Chondrocyte (in vitro differentiated cells): Measurements from ENCODE around the gene YIPF6. TPM values are rescaled to one million over a fixed set of nuclear protein-coding genes. Genes with fewer than 3 reads are reported as not detected.
"Not testable (repeated sequence)": the region's sequence is repeated elsewhere in the genome, so short reads cannot be mapped to it uniquely, and the experiment has no call there.

ENCODE experiments used
- DNase-seq: peaks from one replicate; pipeline ENCODE4 v3.0.0; 2021; ENCODE audit warnings: mixed read lengths, low spot score
- H3K27ac Mint-ChIP-seq: one replicate; pipeline ENCODE4 v1.8.0; 2021; ENCODE audit warnings: mild to moderate bottlenecking, moderate library complexity, mixed read lengths; ENCODE audit not compliant: unreplicated experiment
- H3K27me3 Mint-ChIP-seq: 2 replicates; pipeline ENCODE4 v1.8.0; 2021; ENCODE audit warnings: low read depth, mixed read lengths
- H3K36me3 Mint-ChIP-seq: 2 replicates; pipeline ENCODE4 v1.8.0; 2021; ENCODE audit warnings: low read depth, mixed read lengths
- H3K4me1 Mint-ChIP-seq: 2 replicates; pipeline ENCODE4 v1.8.0; 2021; ENCODE audit warnings: low read depth, mild to moderate bottlenecking, mixed read lengths
- H3K4me3 Mint-ChIP-seq: one replicate; pipeline ENCODE4 v1.8.0; 2021; ENCODE audit warnings: mild to moderate bottlenecking, moderate library complexity, mixed read lengths; ENCODE audit not compliant: unreplicated experiment
- H3K9me3 Mint-ChIP-seq: 2 replicates; pipeline ENCODE4 v1.8.0; 2021; ENCODE audit warnings: low read depth, mixed read lengths
- total RNA-seq: library from RNA; stranded (reverse); gene quantifications from 3 replicates; pipeline ENCODE4 v1.2.1, GENCODE V29; 2021
- TF ChIP-seq, protein P1 (sequence below): fragments of 200-600 bp; sonication (generic); IDR thresholded peaks from 2 replicates; pipeline ENCODE4 v1.5.0; 2021; ENCODE audit warnings: antibody characterized with exemption, mild to moderate bottlenecking, moderate library complexity

YIPF6 gene
- total RNA-seq, 1 donor from 2014 or later: 42.9 TPM

DNA sequence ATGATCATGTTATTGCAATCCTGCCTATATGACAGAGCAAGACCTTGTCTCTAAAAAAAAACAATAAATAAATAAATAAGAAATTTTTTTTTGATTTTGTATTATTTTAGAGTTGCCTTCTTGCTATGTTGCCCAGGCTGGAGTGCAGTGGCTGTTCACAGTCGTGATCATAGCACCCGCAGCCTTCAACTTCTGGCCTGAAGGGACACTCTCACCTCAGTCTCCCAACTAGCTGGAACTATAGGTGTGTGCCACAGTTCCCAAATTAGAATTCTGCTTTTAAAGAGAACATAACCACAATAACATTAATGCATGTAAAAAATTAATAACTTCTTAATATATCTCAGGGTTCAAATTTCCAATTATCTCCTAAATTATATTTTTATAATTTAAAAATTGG, 7.8 kb downstream of the YIPF6 start:
- DNase-seq: no peak
- H3K36me3 Mint-ChIP-seq: no peaks in the 10 kb centered on the region
- H3K4me3 Mint-ChIP-seq: no peak overlapping the region
- H3K4me1 Mint-ChIP-seq: peaks cover 11% of the 10 kb centered on the region
- H3K27ac Mint-ChIP-seq: no peak overlapping the region
- no peaks in the 10 kb centered on the region for H3K27me3 Mint-ChIP-seq
- TF ChIP-seq, protein P1, sequence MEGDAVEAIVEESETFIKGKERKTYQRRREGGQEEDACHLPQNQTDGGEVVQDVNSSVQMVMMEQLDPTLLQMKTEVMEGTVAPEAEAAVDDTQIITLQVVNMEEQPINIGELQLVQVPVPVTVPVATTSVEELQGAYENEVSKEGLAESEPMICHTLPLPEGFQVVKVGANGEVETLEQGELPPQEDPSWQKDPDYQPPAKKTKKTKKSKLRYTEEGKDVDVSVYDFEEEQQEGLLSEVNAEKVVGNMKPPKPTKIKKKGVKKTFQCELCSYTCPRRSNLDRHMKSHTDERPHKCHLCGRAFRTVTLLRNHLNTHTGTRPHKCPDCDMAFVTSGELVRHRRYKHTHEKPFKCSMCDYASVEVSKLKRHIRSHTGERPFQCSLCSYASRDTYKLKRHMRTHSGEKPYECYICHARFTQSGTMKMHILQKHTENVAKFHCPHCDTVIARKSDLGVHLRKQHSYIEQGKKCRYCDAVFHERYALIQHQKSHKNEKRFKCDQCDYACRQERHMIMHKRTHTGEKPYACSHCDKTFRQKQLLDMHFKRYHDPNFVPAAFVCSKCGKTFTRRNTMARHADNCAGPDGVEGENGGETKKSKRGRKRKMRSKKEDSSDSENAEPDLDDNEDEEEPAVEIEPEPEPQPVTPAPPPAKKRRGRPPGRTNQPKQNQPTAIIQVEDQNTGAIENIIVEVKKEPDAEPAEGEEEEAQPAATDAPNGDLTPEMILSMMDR: no peak
- H3K9me3 Mint-ChIP-seq: no peaks in the 10 kb centered on the region

DNA sequence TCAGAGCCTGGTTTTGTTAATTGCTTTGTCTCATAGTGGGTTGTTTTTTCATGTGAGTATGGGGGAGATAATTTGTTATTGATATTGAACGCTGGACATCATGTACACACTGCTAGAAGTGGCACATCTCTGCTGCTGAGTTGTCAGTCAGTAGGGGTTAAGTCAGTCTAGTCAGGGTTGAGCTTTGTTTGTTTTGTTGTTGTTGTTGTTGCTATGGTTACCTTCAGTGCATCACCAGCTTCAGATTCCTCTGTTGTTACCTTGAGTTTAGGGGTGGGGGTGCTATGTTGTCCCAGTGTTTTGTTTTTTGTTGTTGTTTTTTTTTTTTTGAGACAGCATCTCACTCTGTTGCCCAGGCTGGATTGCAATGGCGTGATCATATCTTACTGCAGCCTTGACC, 9.9 kb downstream of the YIPF6 start:
- H3K27ac Mint-ChIP-seq: peak overlapping the region; percentile 2
- no peaks in the 10 kb centered on the region for H3K36me3 Mint-ChIP-seq
- no peaks in the 10 kb centered on the region for H3K27me3 Mint-ChIP-seq
- H3K9me3 Mint-ChIP-seq: no peaks in the 10 kb centered on the region
- TF ChIP-seq, protein P1: no peak
- DNase-seq: no peak
- no peak overlapping the region for H3K4me3 Mint-ChIP-seq
- peaks cover 9% of the 10 kb centered on the region for H3K4me1 Mint-ChIP-seq

DNA sequence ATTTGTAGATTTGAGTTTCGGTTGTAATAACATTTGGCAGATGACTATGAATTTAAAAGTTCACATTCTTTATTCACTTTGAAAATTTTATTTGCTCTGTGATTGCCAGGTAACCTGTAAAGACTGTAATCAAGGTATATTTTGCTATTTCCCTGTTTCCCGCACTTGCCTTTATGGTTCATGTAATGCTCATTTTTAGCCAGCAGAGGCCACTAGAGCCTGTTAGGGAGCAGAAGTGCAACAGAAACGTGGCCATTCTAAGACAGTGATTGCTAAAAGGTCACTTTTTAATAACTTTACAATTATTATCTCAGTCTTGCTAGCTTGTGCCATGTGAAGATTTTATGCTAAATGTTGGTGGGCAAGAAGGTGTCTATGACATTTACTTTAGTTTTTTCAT, 12.4 kb downstream of the YIPF6 start:
- Mint-ChIP-seq H3K36me3 (peaks cover 2% of the 10 kb centered on the region), H3K9me3 (no peaks in the 10 kb centered on the region), H3K27me3 (no peaks in the 10 kb centered on the region), H3K4me1 (peaks cover 9% of the 10 kb centered on the region), H3K4me3 (no peak overlapping the region), H3K27ac (no peak overlapping the region)
- no peak for DNase-seq
- TF ChIP-seq, protein P1: peak; percentile 90

DNA sequence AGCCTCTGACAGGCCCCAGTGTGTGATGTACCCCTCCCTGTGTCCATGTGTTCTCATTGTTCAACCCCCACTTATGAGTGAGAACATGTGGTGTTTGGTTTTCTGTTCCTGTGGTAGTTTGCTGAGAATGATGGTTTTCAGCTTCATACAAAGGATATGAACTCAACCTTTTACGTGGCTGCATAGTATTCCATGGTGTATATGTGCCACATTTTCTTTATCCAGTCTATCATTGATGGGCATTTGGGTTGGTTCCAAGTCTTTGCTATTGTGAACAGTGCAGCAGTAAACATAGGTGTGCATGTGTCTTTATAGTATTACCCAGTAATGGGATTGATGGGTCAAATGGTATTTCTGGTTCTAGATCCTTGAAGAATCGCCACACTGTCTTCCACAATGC, 25.8 kb downstream of the YIPF6 start:
- not testable (repeated sequence) for DNase-seq, H3K4me1 Mint-ChIP-seq, H3K27me3 Mint-ChIP-seq, H3K4me3 Mint-ChIP-seq, H3K27ac Mint-ChIP-seq
- Mint-ChIP-seq H3K9me3 (peaks cover 15% of the 10 kb centered on the region), H3K36me3 (peaks cover 41% of the 10 kb centered on the region)

DNA sequence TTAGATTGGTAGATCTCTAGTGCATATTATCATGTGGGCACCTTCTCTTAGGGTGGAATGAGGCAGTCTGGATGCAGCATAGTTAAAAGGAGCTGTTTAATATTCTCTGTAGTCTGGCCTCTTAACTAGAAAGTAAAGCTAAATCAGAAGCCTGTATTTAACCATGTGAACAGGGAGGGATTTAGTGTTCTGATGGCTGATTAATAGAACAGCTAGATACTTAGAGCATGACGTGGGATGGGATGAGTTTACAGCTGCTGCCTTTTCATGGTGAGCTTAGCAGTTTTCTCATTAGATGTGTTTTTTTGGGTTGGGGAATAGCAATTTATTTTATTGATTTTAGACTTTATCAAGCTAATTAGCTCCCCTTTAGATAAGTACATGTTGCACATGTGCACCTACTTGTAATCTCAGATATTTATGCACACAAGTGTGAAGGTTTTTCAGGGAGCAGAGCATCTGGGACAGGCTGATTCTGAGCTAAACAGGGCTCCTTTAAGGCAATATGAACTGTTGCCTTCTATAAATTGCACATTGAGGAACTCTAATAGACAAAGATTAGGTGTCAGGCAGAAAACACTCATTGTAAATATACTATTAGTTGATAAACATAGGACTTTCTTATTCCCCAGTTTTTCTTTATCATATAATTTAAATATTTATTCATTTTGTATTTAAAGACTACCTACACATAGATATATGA, 34.1 kb downstream of the YIPF6 start:
- no peaks in the 10 kb centered on the region for H3K4me1 Mint-ChIP-seq
- no peak for DNase-seq
- H3K27ac Mint-ChIP-seq: no peak overlapping the region
- no peaks in the 10 kb centered on the region for H3K9me3 Mint-ChIP-seq
- TF ChIP-seq, protein P1: no peak
- no peak overlapping the region for H3K4me3 Mint-ChIP-seq
- peaks cover 9% of the 10 kb centered on the region for H3K36me3 Mint-ChIP-seq
- no peaks in the 10 kb centered on the region for H3K27me3 Mint-ChIP-seq

DNA sequence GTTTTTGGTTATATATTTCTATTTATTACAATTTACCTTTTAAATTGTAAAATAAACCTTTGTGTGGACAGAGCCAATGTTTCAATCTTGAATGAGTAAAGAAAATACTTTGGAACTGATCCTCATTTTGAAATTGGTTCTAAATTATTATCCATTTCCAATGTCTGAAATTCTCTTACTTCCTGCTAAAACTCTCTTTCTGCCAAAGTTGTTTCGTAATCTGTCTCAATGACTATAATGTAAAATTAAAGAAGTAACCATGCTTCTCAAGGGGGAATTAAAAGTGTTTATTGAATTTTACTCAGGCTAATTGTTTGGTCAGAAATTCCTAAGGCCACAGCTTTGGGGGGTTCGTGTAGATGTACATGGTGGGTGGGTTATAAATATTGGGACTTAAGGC, 34.8 kb downstream of the YIPF6 start:
- Mint-ChIP-seq H3K27ac (no peak overlapping the region), H3K4me3 (no peak overlapping the region), H3K9me3 (no peaks in the 10 kb centered on the region), H3K4me1 (no peaks in the 10 kb centered on the region), H3K36me3 (peaks cover 9% of the 10 kb centered on the region), H3K27me3 (no peaks in the 10 kb centered on the region)
- TF ChIP-seq, protein P1: no peak
- DNase-seq: no peak
